Ishikawa (cell line): ENCODE data around the gene PHIP.

Experiments
- MAX ChIP-seq: IDR thresholded peaks from 2 replicates; pipeline ENCODE4 v1.6.1; 2012
- TAF1 ChIP-seq: IDR thresholded peaks from 2 replicates; pipeline ENCODE4 v1.6.1; 2012; ENCODE audit warnings: low read depth, mild to moderate bottlenecking
- YY1 ChIP-seq: IDR thresholded peaks from 2 replicates; pipeline ENCODE4 v1.6.1; 2012; ENCODE audit warnings: low read depth

DNA sequence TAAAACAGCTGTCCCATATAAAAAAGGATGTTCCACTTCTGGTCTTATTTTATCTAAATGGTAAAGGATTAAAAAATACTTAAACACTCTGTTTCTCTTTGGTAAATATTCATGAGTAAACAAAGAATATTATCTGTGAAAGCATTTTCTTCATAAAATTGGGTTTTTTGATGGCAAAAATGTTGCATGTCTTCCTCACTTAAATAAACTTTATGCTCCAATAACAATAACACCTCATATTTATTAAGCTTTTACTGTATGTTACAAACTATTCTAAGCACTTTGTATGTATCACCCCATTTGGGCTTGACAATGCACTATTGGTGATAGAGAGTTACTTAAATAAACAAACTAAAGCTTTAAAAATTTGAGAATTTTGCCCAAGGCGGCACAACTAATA is 91.9 kb downstream of the PHIP start:
- TF ChIP-seq TAF1 (no peak), YY1 (no peak), MAX (no peak)
